ENCODE results near the gene SELPLG. TPM values are rescaled to one million over a fixed set of nuclear protein-coding genes. Genes with fewer than 3 reads are reported as not detected.
"Not testable (repeated sequence)": the region's sequence is repeated elsewhere in the genome, so short reads cannot be mapped to it uniquely, and the experiment has no call there.

The SELPLG gene
- total RNA-seq, 1 experiment from 2014 or later, result 0.34 TPM

- no TSS peak for BruUV-seq (replicated peaks)
- H3K27me3 ChIP-seq (replicated peaks; ENCODE audit: insufficient read depth, low read depth, low read length, poor library complexity), result no peaks in the 10 kb centered on the region
Observed at GRCh38 chr12:108633081-108633533, 587 bp downstream of the SELPLG start.

GRCh38 chr12:108631261-108631660 is 2.4 kb downstream of the SELPLG start:
- DNase-seq (ENCODE audit: low spot score); H3K27me3 ChIP-seq (replicated peaks; ENCODE audit: insufficient read depth, low read depth, low read length, poor library complexity); intact Hi-C loops (cut with micrococcal nuclease; ENCODE audit: unreplicated experiment); H3K9me3 ChIP-seq (ENCODE audit: low read depth, low read length, poor library complexity, severe bottlenecking); BruUV-seq (replicated peaks); H3K36me3 ChIP-seq (ENCODE audit: insufficient read depth, low read length, poor library complexity, severe bottlenecking); H3K4me1 ChIP-seq (ENCODE audit: insufficient read depth, low read length, poor library complexity, severe bottlenecking); H3K4me3 ChIP-seq (ENCODE audit: low read depth, low read length, poor library complexity, severe bottlenecking); CTCF ChIA-PET; H3K27ac ChIP-seq (ENCODE audit: low read depth, low read length, poor library complexity, severe bottlenecking): not testable (repeated sequence)
- POLR2A ChIA-PET (ENCODE audit: low non-redundant PET), result interaction anchor here (0.6 kb wide), 1 partner anchor 31 kb away, joined by 4 read pairs; no protein-coding TSS in a partner anchor

More at GRCh38 chr12:108633081-108633533, 587 bp downstream of the SELPLG start:
- Histone ChIP-seq H3K9me3 (ENCODE audit: low read depth, low read length, poor library complexity, severe bottlenecking) (no peaks in the 10 kb centered on the region), H3K4me1 (ENCODE audit: insufficient read depth, low read length, poor library complexity, severe bottlenecking) (no peaks in the 10 kb centered on the region), H3K27ac (ENCODE audit: low read depth, low read length, poor library complexity, severe bottlenecking) (no peak overlapping the region), H3K4me3 (ENCODE audit: low read depth, low read length, poor library complexity, severe bottlenecking) (no peak overlapping the region), H3K36me3 (ENCODE audit: insufficient read depth, low read length, poor library complexity, severe bottlenecking) (no peaks in the 10 kb centered on the region)
- CTCF ChIA-PET, result no interaction called here
- intact Hi-C loops (cut with micrococcal nuclease; ENCODE audit: unreplicated experiment), result no loop called here
- POLR2A ChIA-PET (ENCODE audit: low non-redundant PET), result no interaction called here
- no peak for DNase-seq (ENCODE audit: low spot score)
- no peak for TF ChIP-seq EZH2 (IDR thresholded peaks at IDR 0.05; ENCODE audit: borderline replicate concordance, low read depth, low read length, poor library complexity, severe bottlenecking)
- TF ChIP-seq, protein P1, sequence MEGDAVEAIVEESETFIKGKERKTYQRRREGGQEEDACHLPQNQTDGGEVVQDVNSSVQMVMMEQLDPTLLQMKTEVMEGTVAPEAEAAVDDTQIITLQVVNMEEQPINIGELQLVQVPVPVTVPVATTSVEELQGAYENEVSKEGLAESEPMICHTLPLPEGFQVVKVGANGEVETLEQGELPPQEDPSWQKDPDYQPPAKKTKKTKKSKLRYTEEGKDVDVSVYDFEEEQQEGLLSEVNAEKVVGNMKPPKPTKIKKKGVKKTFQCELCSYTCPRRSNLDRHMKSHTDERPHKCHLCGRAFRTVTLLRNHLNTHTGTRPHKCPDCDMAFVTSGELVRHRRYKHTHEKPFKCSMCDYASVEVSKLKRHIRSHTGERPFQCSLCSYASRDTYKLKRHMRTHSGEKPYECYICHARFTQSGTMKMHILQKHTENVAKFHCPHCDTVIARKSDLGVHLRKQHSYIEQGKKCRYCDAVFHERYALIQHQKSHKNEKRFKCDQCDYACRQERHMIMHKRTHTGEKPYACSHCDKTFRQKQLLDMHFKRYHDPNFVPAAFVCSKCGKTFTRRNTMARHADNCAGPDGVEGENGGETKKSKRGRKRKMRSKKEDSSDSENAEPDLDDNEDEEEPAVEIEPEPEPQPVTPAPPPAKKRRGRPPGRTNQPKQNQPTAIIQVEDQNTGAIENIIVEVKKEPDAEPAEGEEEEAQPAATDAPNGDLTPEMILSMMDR (conservative IDR thresholded peaks at IDR 0.05; ENCODE audit: low read depth, low read length), result no peak

DNA sequence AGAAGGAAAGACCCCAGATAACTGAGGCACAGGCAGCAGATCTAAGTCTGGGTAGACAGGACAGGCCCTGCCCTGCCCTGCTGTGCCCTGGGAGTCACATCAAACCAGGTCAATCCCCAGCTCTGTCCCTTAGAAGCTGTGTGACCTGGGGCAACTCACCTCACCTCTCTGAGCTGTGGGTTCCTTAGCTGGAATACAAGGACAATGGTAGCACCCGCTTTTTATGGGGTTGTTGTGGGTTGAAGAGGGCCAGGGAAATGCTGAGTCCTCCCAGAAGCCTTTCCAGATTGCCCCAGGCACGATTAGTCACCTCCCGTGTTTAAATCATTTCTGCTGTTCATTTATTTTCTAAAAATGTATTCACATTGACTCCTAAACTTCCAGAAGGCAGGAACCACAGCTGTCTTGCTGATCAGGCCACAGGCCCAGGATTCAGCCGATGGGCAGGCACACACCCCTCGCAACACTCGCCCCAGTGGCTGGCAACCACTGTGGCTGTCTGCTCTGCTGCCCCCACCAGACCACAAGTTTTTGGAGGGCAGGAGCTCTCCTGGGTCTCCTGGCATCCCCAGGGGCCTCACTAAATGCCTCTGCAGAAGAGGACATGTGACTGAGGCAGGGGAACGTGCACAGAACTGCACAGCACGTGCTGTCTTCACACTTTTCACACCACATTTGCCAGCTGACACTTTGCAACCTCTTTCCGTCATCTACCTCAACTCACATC is 3.0 kb downstream of the SELPLG start:
- no TSS peak for BruUV-seq (replicated peaks)
- H3K4me1 ChIP-seq (ENCODE audit: insufficient read depth, low read length, poor library complexity, severe bottlenecking), result no peaks in the 10 kb centered on the region
- no peaks in the 10 kb centered on the region for H3K27me3 ChIP-seq (replicated peaks; ENCODE audit: insufficient read depth, low read depth, low read length, poor library complexity)
- ChIA-PET CTCF (no interaction called here), POLR2A (ENCODE audit: low non-redundant PET) (no interaction called here)
- intact Hi-C loops (cut with micrococcal nuclease; ENCODE audit: unreplicated experiment), result no loop called here
- no peaks in the 10 kb centered on the region for H3K36me3 ChIP-seq (ENCODE audit: insufficient read depth, low read length, poor library complexity, severe bottlenecking)
- H3K9me3 ChIP-seq (ENCODE audit: low read depth, low read length, poor library complexity, severe bottlenecking), result no peaks in the 10 kb centered on the region
- no peak for DNase-seq (ENCODE audit: low spot score)
- H3K27ac ChIP-seq (ENCODE audit: low read depth, low read length, poor library complexity, severe bottlenecking), result no peak overlapping the region
- no peak overlapping the region for H3K4me3 ChIP-seq (ENCODE audit: low read depth, low read length, poor library complexity, severe bottlenecking)
- TF ChIP-seq, protein P1 (conservative IDR thresholded peaks at IDR 0.05; ENCODE audit: low read depth, low read length), result no peak
- no peak for TF ChIP-seq EZH2 (IDR thresholded peaks at IDR 0.05; ENCODE audit: borderline replicate concordance, low read depth, low read length, poor library complexity, severe bottlenecking)

Measured in A673 (cell line).